ENCODE data around the gene TMX2. TPM values are rescaled to one million over a fixed set of nuclear protein-coding genes. Genes with fewer than 3 reads are reported as not detected.

Gene TMX2
- total and polyA plus RNA-seq, 9 of the 15 experiments (the other 6 are each of a cell fraction or from before 2014, with no cell fraction given), result 176 to 433 (median 227) TPM

DNA sequence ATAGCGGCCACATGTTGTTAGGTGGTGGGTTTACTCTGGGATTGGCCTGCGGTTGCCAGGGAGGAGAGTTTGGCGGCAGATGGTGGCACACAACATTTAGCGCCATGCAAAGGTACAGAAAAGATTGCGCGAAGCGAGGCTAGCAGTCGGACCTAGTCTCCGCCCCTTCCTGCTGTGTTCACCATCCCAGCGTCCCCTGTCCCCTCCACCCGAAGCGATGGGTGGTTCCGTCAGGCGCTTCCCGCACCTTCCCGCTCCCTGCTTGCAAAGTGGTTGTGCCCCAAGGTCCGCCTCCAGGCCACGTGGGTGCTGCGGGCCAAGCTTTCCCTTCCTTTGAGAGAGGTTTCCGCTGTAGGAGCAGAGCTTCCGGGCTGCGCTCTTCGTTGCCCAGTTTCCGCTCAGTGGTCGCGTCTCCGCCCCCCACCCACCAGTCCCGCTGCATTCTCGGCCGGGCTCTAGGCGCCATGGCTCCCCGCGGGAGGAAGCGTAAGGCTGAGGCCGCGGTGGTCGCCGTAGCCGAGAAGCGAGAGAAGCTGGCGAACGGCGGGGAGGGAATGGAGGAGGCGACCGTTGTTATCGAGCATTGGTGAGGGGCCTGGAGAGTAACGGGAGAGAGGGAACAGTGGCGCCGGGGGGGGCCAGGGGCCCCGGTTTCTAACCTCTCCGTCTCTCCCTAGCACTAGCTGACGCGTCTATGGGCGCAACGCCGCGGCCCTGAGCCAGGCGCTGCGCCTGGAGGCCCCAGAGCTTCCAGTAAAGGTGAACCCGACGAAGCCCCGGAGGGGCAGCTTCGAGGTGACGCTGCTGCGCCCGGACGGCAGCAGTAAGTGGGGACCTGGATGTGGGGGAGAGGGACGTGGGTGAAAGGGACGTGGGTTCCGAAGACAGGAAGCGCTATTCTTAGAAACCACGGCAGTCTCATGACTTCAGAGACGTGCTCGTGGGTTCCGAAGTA lies 29.0 kb downstream of the TMX2 start, which contains the start of gene SELENOH (continued):
- no peak for TF ChIP-seq ZNF444 (CRISPR knock-in tag; IDR thresholded peaks at IDR 0.05)
- TF ChIP-seq KDM5B (IDR thresholded peaks at IDR 0.05; ENCODE audit: insufficient replicate concordance, low read depth, low read length), result peak; percentile 80
- peak; percentile 92 for TF ChIP-seq GTF2E2 (tag; IDR thresholded peaks at IDR 0.05)
- TF ChIP-seq, protein P1, sequence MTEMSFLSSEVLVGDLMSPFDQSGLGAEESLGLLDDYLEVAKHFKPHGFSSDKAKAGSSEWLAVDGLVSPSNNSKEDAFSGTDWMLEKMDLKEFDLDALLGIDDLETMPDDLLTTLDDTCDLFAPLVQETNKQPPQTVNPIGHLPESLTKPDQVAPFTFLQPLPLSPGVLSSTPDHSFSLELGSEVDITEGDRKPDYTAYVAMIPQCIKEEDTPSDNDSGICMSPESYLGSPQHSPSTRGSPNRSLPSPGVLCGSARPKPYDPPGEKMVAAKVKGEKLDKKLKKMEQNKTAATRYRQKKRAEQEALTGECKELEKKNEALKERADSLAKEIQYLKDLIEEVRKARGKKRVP (CRISPR knock-in tag; IDR thresholded peaks at IDR 0.05), result 0 out of 2 replicates have a peak, but pooled peaks have one; percentile 51
- TF ChIP-seq HMG20B (CRISPR knock-in tag; IDR thresholded peaks at IDR 0.05), result no peak
- peak; percentile 51; the same call in 1 of the 2 replicates for TF ChIP-seq FOXJ2 (tag; IDR thresholded peaks at IDR 0.05)
- TF ChIP-seq NFIX (CRISPR knock-in tag; IDR thresholded peaks at IDR 0.05; ENCODE audit: low read depth), result no peak
- TF ChIP-seq SAP30 (IDR thresholded peaks at IDR 0.05; ENCODE audit: borderline replicate concordance, insufficient read depth, low read depth, low read length, poor library complexity, severe bottlenecking), result peak; percentile 74
- no peak for TF ChIP-seq NCOA2 (IDR thresholded peaks at IDR 0.05; ENCODE audit: partially characterized antibody in 2 of 2)
- TF ChIP-seq SP2 (IDR thresholded peaks at IDR 0.05; ENCODE audit: extremely low read depth, low read depth, low read length, poor library complexity, severe bottlenecking), result no peak
- TF ChIP-seq RAD51 (IDR thresholded peaks at IDR 0.05; ENCODE audit: borderline replicate concordance, low read depth), result peak; percentile 90
- peak; percentile 50 for TF ChIP-seq CEBPB (tag; IDR thresholded peaks at IDR 0.05)
- TF ChIP-seq ZNF184 (CRISPR knock-in tag; IDR thresholded peaks at IDR 0.05), result no peak
- TF ChIP-seq CCAR2 (IDR thresholded peaks at IDR 0.05; ENCODE audit: low read depth, low read length), result no peak
- TF ChIP-seq, protein P2, sequence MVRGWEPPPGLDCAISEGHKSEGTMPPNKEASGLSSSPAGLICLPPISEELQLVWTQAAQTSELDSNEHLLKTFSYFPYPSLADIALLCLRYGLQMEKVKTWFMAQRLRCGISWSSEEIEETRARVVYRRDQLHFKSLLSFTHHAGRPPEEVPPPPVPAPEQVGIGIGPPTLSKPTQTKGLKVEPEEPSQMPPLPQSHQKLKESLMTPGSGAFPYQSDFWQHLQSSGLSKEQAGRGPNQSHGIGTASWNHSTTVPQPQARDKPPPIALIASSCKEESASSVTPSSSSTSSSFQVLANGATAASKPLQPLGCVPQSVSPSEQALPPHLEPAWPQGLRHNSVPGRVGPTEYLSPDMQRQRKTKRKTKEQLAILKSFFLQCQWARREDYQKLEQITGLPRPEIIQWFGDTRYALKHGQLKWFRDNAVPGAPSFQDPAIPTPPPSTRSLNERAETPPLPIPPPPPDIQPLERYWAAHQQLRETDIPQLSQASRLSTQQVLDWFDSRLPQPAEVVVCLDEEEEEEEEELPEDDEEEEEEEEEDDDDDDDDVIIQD (CRISPR knock-in tag; IDR thresholded peaks at IDR 0.05), result no peak
- TF ChIP-seq HLTF (IDR thresholded peaks at IDR 0.05), result peak; percentile 87; the same call in 1 of the 2 replicates
- TF ChIP-seq, protein P3, sequence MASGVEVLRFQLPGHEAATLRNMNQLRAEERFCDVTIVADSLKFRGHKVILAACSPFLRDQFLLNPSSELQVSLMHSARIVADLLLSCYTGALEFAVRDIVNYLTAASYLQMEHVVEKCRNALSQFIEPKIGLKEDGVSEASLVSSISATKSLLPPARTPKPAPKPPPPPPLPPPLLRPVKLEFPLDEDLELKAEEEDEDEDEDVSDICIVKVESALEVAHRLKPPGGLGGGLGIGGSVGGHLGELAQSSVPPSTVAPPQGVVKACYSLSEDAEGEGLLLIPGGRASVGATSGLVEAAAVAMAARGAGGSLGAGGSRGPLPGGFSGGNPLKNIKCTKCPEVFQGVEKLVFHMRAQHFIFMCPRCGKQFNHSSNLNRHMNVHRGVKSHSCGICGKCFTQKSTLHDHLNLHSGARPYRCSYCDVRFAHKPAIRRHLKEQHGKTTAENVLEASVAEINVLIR (CRISPR knock-in tag; IDR thresholded peaks at IDR 0.05), result no peak
- TF ChIP-seq, protein P4, sequence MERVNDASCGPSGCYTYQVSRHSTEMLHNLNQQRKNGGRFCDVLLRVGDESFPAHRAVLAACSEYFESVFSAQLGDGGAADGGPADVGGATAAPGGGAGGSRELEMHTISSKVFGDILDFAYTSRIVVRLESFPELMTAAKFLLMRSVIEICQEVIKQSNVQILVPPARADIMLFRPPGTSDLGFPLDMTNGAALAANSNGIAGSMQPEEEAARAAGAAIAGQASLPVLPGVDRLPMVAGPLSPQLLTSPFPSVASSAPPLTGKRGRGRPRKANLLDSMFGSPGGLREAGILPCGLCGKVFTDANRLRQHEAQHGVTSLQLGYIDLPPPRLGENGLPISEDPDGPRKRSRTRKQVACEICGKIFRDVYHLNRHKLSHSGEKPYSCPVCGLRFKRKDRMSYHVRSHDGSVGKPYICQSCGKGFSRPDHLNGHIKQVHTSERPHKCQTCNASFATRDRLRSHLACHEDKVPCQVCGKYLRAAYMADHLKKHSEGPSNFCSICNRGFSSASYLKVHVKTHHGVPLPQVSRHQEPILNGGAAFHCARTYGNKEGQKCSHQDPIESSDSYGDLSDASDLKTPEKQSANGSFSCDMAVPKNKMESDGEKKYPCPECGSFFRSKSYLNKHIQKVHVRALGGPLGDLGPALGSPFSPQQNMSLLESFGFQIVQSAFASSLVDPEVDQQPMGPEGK (CRISPR knock-in tag; IDR thresholded peaks at IDR 0.05; ENCODE audit: borderline replicate concordance), result no peak
- no peak for TF ChIP-seq COPS2 (conservative IDR thresholded peaks at IDR 0.05)
- no peak for TF ChIP-seq HNRNPUL1 (IDR thresholded peaks at IDR 0.05; ENCODE audit: low read length)
